Stimulated activated naive CD8-positive, alpha-beta T cell treated with anti-CD3 and anti-CD28 coated beads, Interleukin-15, Interleukin-2, amounts not matched to agents 100 ng/mL and 50 ng/mL, for 24 hours (primary cell): ENCODE results near the gene CAPZA3.
"Not testable (repeated sequence)": the region's sequence is repeated elsewhere in the genome, so short reads cannot be mapped to it uniquely, and the experiment has no call there.

Source experiments
- H3K27ac Mint-ChIP-seq: one replicate; pipeline ENCODE4 v1.8.0; 2021; ENCODE audit warnings: mild to moderate bottlenecking, mixed read lengths
- H3K27me3 Mint-ChIP-seq: one replicate; pipeline ENCODE4 v1.8.0; 2021; ENCODE audit warnings: mixed read lengths
- H3K36me3 Mint-ChIP-seq: one replicate; pipeline ENCODE4 v1.8.0; 2021; ENCODE audit warnings: low read depth, mixed read lengths
- H3K4me1 Mint-ChIP-seq: one replicate; pipeline ENCODE4 v1.8.0; 2021; ENCODE audit warnings: low read depth, mixed read lengths
- H3K4me3 Mint-ChIP-seq: one replicate; pipeline ENCODE4 v1.8.0; 2021; ENCODE audit warnings: mild to moderate bottlenecking, mixed read lengths
- H3K9me3 Mint-ChIP-seq: one replicate; pipeline ENCODE4 v1.8.0; 2021; ENCODE audit warnings: mixed read lengths

Gene CAPZA3

DNA sequence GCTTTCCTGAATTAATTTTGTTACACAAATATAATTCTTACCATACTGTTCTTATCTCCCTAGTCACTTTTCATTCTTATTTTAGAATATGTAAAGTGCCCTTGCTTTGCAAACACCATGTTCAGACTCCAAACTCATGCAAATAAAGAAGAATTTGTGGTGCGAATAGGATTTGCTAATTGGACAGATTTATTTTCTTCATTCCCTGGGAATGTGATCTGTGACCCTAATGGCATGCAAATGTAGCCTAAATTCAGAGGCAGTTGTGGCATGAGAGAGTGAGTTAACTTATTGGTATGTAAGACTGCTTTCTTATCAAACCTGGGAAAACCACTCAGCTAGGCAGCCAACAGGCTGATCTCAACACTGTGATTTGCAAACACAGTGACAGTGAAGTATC, 10.0 kb downstream of the CAPZA3 start:
- Mint-ChIP-seq H3K27ac (no peak overlapping the region), H3K27me3 (no peaks in the 10 kb centered on the region), H3K4me1 (no peaks in the 10 kb centered on the region), H3K9me3 (peaks cover 6% of the 10 kb centered on the region), H3K4me3 (no peak overlapping the region), H3K36me3 (no peaks in the 10 kb centered on the region)

DNA sequence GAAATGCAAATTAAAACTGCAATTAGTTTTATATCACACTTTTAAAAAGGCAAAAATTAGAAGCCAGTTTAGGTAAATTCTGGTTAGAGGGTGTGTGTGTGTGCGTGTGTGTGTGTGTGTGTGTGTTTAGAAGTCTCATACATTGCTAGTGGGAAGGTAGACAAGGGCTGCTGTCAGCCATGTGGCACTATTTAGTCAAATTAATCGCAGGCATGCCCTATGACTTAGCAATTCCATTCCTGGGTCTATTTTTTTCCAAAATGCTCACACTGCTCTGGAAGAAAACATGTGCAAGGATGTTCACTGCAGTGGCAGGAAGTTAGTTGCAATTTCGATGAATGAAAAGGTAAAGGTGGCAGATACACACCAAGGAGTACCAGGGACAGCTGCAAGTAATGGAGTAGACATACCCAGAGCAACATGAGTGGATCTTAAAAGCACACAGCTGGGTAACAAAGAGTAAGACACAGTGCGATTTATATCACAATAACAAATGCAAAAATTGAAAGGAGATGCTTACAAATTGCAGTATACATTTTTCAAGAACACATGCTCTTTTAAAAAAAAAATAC, 11.6 kb downstream of the CAPZA3 start:
- Mint-ChIP-seq H3K4me3 (no peak overlapping the region), H3K36me3 (no peaks in the 10 kb centered on the region), H3K9me3 (peaks cover 6% of the 10 kb centered on the region), H3K27ac (no peak overlapping the region), H3K27me3 (no peaks in the 10 kb centered on the region), H3K4me1 (no peaks in the 10 kb centered on the region)

DNA sequence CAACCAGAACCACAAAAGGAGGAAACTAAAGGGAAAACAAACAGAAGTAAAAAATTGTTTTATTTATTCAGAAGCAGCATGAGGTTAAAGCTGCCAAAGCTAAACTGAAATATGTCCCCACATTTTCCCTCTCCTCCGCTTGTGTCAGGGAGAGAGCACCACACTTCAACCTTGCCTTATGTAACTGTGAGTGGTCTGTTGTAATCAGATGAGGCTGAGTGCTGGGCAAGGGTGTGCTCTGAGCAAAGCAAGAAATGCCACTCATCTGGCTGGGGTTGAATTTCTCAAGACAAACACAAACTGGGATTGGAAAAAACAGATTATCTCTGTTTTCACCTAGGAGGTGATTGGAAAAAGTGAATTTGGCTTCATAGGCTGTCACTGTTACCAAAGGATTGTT, 12.2 kb downstream of the CAPZA3 start:
- no peaks in the 10 kb centered on the region for H3K4me1 Mint-ChIP-seq
- H3K4me3 Mint-ChIP-seq, result no peak overlapping the region
- no peaks in the 10 kb centered on the region for H3K9me3 Mint-ChIP-seq
- no peaks in the 10 kb centered on the region for H3K36me3 Mint-ChIP-seq
- no peaks in the 10 kb centered on the region for H3K27me3 Mint-ChIP-seq
- H3K27ac Mint-ChIP-seq, result no peak overlapping the region

DNA sequence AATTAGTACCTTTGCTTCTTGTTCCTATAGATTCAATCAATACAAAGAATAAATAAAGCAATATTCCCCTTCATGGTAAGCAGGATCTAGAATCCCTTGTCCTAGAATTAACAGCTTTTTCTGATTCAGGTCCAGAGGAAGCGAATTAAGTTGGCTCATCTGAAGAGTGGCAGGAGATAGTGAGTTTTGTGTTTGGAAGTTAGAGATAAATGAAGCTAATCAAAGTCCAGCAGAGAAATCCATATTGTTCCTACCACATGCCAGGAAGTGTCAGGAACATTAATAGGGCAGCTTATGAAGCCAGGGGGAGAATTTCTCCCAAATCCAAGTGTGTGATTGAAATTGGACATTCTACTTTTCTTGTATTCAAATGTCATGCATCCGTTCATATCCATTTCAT, 13.9 kb downstream of the CAPZA3 start:
- Mint-ChIP-seq H3K27ac (no peak overlapping the region), H3K27me3 (no peaks in the 10 kb centered on the region), H3K4me1 (no peaks in the 10 kb centered on the region), H3K36me3 (no peaks in the 10 kb centered on the region), H3K4me3 (no peak overlapping the region), H3K9me3 (no peaks in the 10 kb centered on the region)

- Mint-ChIP-seq H3K27ac (no peak overlapping the region), H3K4me3 (no peak overlapping the region), H3K27me3 (no peaks in the 10 kb centered on the region), H3K4me1 (no peaks in the 10 kb centered on the region), H3K9me3 (no peaks in the 10 kb centered on the region), H3K36me3 (no peaks in the 10 kb centered on the region)
Observed at GRCh38 chr12:18752280-18752920, 14.5 kb downstream of the CAPZA3 start.

DNA sequence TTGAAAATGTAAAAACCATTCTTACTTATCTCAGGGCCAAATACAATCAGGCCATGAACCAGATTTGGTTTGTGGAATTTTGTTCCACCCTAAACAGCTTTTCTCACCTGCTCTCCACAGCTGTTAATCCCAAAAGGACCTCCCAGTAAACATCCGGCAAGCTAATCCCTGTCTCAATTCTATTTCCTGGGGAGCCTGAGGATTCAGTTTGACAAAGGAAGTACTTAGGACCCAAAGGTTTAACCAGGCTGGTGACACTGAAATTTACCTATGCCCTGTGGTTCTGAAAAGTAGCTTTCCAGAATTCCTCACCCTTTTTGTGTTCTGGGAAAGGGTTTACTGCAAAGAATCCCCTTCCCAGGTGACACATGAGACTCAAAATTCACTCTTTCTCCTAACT, 15.0 kb downstream of the CAPZA3 start:
- no peaks in the 10 kb centered on the region for H3K4me1 Mint-ChIP-seq
- H3K36me3 Mint-ChIP-seq, result no peaks in the 10 kb centered on the region
- H3K27ac Mint-ChIP-seq, result no peak overlapping the region
- no peaks in the 10 kb centered on the region for H3K27me3 Mint-ChIP-seq
- no peak overlapping the region for H3K4me3 Mint-ChIP-seq
- no peaks in the 10 kb centered on the region for H3K9me3 Mint-ChIP-seq

GRCh38 chr12:18753481-18754123, 15.7 kb downstream of the CAPZA3 start:
- Mint-ChIP-seq H3K9me3 (no peaks in the 10 kb centered on the region), H3K27ac (no peak overlapping the region), H3K4me3 (no peak overlapping the region), H3K27me3 (no peaks in the 10 kb centered on the region), H3K36me3 (no peaks in the 10 kb centered on the region), H3K4me1 (no peaks in the 10 kb centered on the region)

DNA sequence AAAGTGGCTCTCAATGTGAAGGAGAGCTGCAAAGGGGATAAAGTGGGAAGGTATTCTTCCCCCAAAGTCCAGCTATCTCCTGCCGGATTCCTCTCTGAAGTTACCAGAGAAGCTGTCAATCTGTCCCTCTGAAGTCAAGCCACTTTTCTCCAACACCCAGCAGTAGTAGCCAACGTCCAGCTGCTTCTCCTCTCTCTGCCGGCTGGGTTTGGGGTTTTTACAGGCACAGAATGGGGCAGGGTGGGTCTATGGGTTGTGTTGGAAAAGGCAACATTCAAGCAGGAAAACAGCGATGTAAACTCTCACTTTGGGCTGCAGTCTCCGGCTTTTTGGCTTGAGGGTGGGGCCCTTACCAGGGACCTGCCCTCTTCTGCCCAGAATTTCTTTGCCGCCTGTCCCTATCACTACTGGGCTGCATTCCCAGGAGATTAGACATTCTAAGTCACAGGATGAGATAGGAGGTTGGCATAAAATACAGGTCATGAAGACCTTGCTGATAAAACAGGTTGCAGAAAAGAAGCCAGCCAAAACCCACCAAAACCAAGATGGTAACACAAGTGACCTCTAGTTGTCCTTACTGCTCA, 16.3 kb downstream of the CAPZA3 start:
- Mint-ChIP-seq H3K36me3 (no peaks in the 10 kb centered on the region), H3K4me3 (no peak overlapping the region), H3K27me3 (no peaks in the 10 kb centered on the region), H3K9me3 (no peaks in the 10 kb centered on the region), H3K4me1 (no peaks in the 10 kb centered on the region), H3K27ac (no peak overlapping the region)

DNA sequence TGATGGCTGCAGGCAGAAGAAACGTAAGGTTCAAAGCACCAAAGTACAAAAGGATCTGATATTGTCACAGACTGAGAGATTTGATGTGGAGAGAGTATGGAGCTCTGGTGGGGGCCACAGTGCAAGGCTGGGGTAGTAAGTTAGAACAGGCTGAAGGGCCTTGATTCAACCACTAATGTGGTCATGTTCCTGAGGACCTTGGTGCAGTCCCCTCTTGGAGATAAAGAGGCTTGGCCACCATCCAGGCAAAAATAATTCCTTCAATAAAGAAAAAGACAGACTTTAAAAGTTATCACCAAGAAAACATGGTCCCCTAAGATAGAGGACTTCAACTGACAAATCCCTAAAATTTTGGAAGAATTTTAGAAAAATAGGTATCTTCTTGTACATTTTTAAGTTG, 17.4 kb downstream of the CAPZA3 start:
- H3K4me1 Mint-ChIP-seq, result no peaks in the 10 kb centered on the region
- no peak overlapping the region for H3K27ac Mint-ChIP-seq
- H3K9me3 Mint-ChIP-seq, result no peaks in the 10 kb centered on the region
- no peak overlapping the region for H3K4me3 Mint-ChIP-seq
- H3K27me3 Mint-ChIP-seq, result no peaks in the 10 kb centered on the region
- no peaks in the 10 kb centered on the region for H3K36me3 Mint-ChIP-seq

- H3K4me1 Mint-ChIP-seq, H3K4me3 Mint-ChIP-seq, H3K27me3 Mint-ChIP-seq, H3K36me3 Mint-ChIP-seq, H3K27ac Mint-ChIP-seq: not testable (repeated sequence)
- peaks cover 12% of the 10 kb centered on the region for H3K9me3 Mint-ChIP-seq
Observed at GRCh38 chr12:18766479-18766878, 28.6 kb downstream of the CAPZA3 start.

DNA sequence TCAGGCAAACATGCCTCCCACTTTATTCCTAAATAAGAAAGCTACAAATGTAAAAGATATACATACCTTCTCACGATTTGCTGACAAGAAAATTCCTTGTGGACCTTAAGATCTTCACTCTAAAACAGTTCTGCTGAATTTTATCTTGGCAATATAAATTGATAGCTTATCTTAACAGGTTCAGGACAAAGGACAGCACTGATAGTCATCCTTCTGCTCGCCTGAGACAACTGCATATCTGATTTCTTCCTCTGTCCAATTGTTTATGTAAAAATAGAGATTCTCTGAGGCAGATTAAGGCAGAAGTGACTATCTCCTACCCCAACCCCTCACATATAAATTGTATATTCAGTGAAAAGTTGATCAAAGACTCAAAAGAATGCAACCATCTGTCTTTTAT, 44.9 kb downstream of the CAPZA3 start:
- H3K27me3 Mint-ChIP-seq, result no peaks in the 10 kb centered on the region
- H3K9me3 Mint-ChIP-seq, result peaks cover 7% of the 10 kb centered on the region
- no peaks in the 10 kb centered on the region for H3K36me3 Mint-ChIP-seq
- H3K4me1 Mint-ChIP-seq, result no peaks in the 10 kb centered on the region
- H3K27ac Mint-ChIP-seq, result no peak overlapping the region
- no peak overlapping the region for H3K4me3 Mint-ChIP-seq

GRCh38 chr12:18785465-18785864, 47.5 kb downstream of the CAPZA3 start:
- H3K4me3 Mint-ChIP-seq, H3K36me3 Mint-ChIP-seq, H3K4me1 Mint-ChIP-seq, H3K27ac Mint-ChIP-seq, H3K9me3 Mint-ChIP-seq, H3K27me3 Mint-ChIP-seq: not testable (repeated sequence)
